Measurements from ENCODE around the gene MFSD12.
A peak's percentile ranks its signal among the peaks of the same experiment; 100 is the strongest.

The MFSD12 gene

GRCh38 chr19:3556423-3556977 lies 886 bp downstream of the MFSD12 start:
- DNase-seq (ENCODE audit: low spot score) (peak; percentile 40), ATAC-seq (ENCODE audit: low read depth) (no peak)
- H3K9me3 ChIP-seq (ENCODE audit: severe bottlenecking) = no peaks in the 10 kb centered on the region
- H3K36me3 ChIP-seq (ENCODE audit: low read depth) = no peaks in the 10 kb centered on the region
- peak overlapping the region; percentile 77 for H3K27ac ChIP-seq (ENCODE audit: poor library complexity, severe bottlenecking)
- H3K27me3 ChIP-seq (ENCODE audit: insufficient read depth, poor library complexity, severe bottlenecking) = no peaks in the 10 kb centered on the region
- H3K4me1 ChIP-seq (ENCODE audit: insufficient read depth, poor library complexity, severe bottlenecking) = peaks cover 4% of the 10 kb centered on the region
- no peak for TF ChIP-seq CTCF (IDR thresholded peaks at IDR 0.05; ENCODE audit: poor library complexity, severe bottlenecking)
- H3K4me3 ChIP-seq (ENCODE audit: severe bottlenecking) = peak overlapping the region; percentile 78

- Histone ChIP-seq H3K36me3 (ENCODE audit: low read depth) (peaks cover 3% of the 10 kb centered on the region; the same call in 1 of the 2 replicates), H3K9me3 (ENCODE audit: severe bottlenecking) (no peaks in the 10 kb centered on the region), H3K4me1 (ENCODE audit: insufficient read depth, poor library complexity, severe bottlenecking) (peaks cover 4% of the 10 kb centered on the region), H3K27ac (ENCODE audit: poor library complexity, severe bottlenecking) (no peak overlapping the region), H3K27me3 (ENCODE audit: insufficient read depth, poor library complexity, severe bottlenecking) (no peaks in the 10 kb centered on the region), H3K4me3 (ENCODE audit: severe bottlenecking) (peak overlapping the region; percentile 78)
- no peak for TF ChIP-seq CTCF (IDR thresholded peaks at IDR 0.05; ENCODE audit: poor library complexity, severe bottlenecking)
- ATAC-seq (ENCODE audit: low read depth) (no peak), DNase-seq (ENCODE audit: low spot score) (no peak)
These were observed 1.5 kb downstream of the MFSD12 start for GRCh38 chr19:3555653-3556422.

- H3K27ac ChIP-seq (ENCODE audit: poor library complexity, severe bottlenecking) = no peak overlapping the region
- no peaks in the 10 kb centered on the region for H3K9me3 ChIP-seq (ENCODE audit: severe bottlenecking)
- H3K4me3 ChIP-seq (ENCODE audit: severe bottlenecking) = no peak overlapping the region
- no peaks in the 10 kb centered on the region for H3K27me3 ChIP-seq (ENCODE audit: insufficient read depth, poor library complexity, severe bottlenecking)
- peaks cover 4% of the 10 kb centered on the region; the same call in 1 of the 2 replicates for H3K36me3 ChIP-seq (ENCODE audit: low read depth)
- TF ChIP-seq CTCF (IDR thresholded peaks at IDR 0.05; ENCODE audit: poor library complexity, severe bottlenecking) = no peak
- H3K4me1 ChIP-seq (ENCODE audit: insufficient read depth, poor library complexity, severe bottlenecking) = peaks cover 4% of the 10 kb centered on the region
- ATAC-seq (ENCODE audit: low read depth) = no peak
- DNase-seq (ENCODE audit: low spot score) = no peak
These were observed 2.9 kb downstream of the MFSD12 start for GRCh38 chr19:3554254-3555083.

- H3K36me3 ChIP-seq (ENCODE audit: low read depth) = peaks cover 16% of the 10 kb centered on the region; the same call in 1 of the 2 replicates
- no peak for TF ChIP-seq CTCF (IDR thresholded peaks at IDR 0.05; ENCODE audit: poor library complexity, severe bottlenecking)
- no peak overlapping the region for H3K4me3 ChIP-seq (ENCODE audit: severe bottlenecking)
- DNase-seq (ENCODE audit: low spot score) = no peak
- ATAC-seq (ENCODE audit: low read depth) = no peak
- H3K27me3 ChIP-seq (ENCODE audit: insufficient read depth, poor library complexity, severe bottlenecking) = no peaks in the 10 kb centered on the region
- no peaks in the 10 kb centered on the region for H3K9me3 ChIP-seq (ENCODE audit: severe bottlenecking)
- no peaks in the 10 kb centered on the region for H3K4me1 ChIP-seq (ENCODE audit: insufficient read depth, poor library complexity, severe bottlenecking)
- no peak overlapping the region for H3K27ac ChIP-seq (ENCODE audit: poor library complexity, severe bottlenecking)
These were observed 5.6 kb downstream of the MFSD12 start for GRCh38 chr19:3551792-3552095.
